ENCODE data around the gene COPS8. TPM values are rescaled to one million over a fixed set of nuclear protein-coding genes. Genes with fewer than 3 reads are reported as not detected.

Gene COPS8
- total RNA-seq, 2 experiments from 2014 or later, result 67.8 to 69.2 TPM

- Mint-ChIP-seq H3K4me1 (ENCODE audit: low read depth) (no peaks in the 10 kb centered on the region), H3K4me3 (no peak overlapping the region), H3K27me3 (ENCODE audit: low read depth) (no peaks in the 10 kb centered on the region), H3K27ac (no peak overlapping the region), H3K36me3 (ENCODE audit: low read depth) (peaks cover 39% of the 10 kb centered on the region), H3K9me3 (no peaks in the 10 kb centered on the region)
- no peak for DNase-seq
- intact Hi-C loops (cut with micrococcal nuclease), result no loop called here
- CTCF ChIA-PET, result no interaction called here
These were observed 10.5 kb downstream of the COPS8 start for GRCh38 chr2:237096201-237096600.

GRCh38 chr2:237096911-237097310 lies 11.2 kb downstream of the COPS8 start:
- Mint-ChIP-seq H3K27me3 (ENCODE audit: low read depth) (no peaks in the 10 kb centered on the region), H3K4me1 (ENCODE audit: low read depth) (no peaks in the 10 kb centered on the region), H3K9me3 (no peaks in the 10 kb centered on the region), H3K4me3 (no peak overlapping the region), H3K36me3 (ENCODE audit: low read depth) (peaks cover 43% of the 10 kb centered on the region), H3K27ac (no peak overlapping the region)
- DNase-seq, result no peak
- intact Hi-C loops (cut with micrococcal nuclease), result no loop called here
- CTCF ChIA-PET, result no interaction called here

- H3K36me3 Mint-ChIP-seq (ENCODE audit: low read depth), result peaks cover 42% of the 10 kb centered on the region
These were observed 11.7 kb downstream of the COPS8 start for GRCh38 chr2:237097326-237097910.

GRCh38 chr2:237097911-237098702 lies 12.4 kb downstream of the COPS8 start:
- CTCF ChIA-PET, result no interaction called here
- no peak overlapping the region for H3K27ac Mint-ChIP-seq
- H3K27me3 Mint-ChIP-seq (ENCODE audit: low read depth), result no peaks in the 10 kb centered on the region
- H3K4me1 Mint-ChIP-seq (ENCODE audit: low read depth), result no peaks in the 10 kb centered on the region
- H3K9me3 Mint-ChIP-seq, result no peaks in the 10 kb centered on the region
- no peak for DNase-seq
- H3K36me3 Mint-ChIP-seq (ENCODE audit: low read depth), result peaks cover 46% of the 10 kb centered on the region
- no peak overlapping the region for H3K4me3 Mint-ChIP-seq
- intact Hi-C loops (cut with micrococcal nuclease), result no loop called here

More at GRCh38 chr2:237097326-237097910, 11.7 kb downstream of the COPS8 start:
- Mint-ChIP-seq H3K27ac (no peak overlapping the region), H3K4me3 (no peak overlapping the region), H3K9me3 (no peaks in the 10 kb centered on the region), H3K27me3 (ENCODE audit: low read depth) (no peaks in the 10 kb centered on the region), H3K4me1 (ENCODE audit: low read depth) (no peaks in the 10 kb centered on the region)
- no peak for DNase-seq
- intact Hi-C loops (cut with micrococcal nuclease), result no loop called here
- CTCF ChIA-PET, result no interaction called here

- intact Hi-C loops (cut with micrococcal nuclease), result no loop called here
- H3K36me3 Mint-ChIP-seq (ENCODE audit: low read depth), result peaks cover 45% of the 10 kb centered on the region
- DNase-seq, result no peak
- H3K4me1 Mint-ChIP-seq (ENCODE audit: low read depth), result no peaks in the 10 kb centered on the region
- no peak overlapping the region for H3K4me3 Mint-ChIP-seq
- CTCF ChIA-PET, result no interaction called here
- no peak overlapping the region for H3K27ac Mint-ChIP-seq
- no peaks in the 10 kb centered on the region for H3K27me3 Mint-ChIP-seq (ENCODE audit: low read depth)
- no peaks in the 10 kb centered on the region for H3K9me3 Mint-ChIP-seq
These were observed 14.1 kb downstream of the COPS8 start for GRCh38 chr2:237099804-237100203.

- intact Hi-C loops (cut with micrococcal nuclease), result no loop called here
- Mint-ChIP-seq H3K36me3 (ENCODE audit: low read depth) (peaks cover 52% of the 10 kb centered on the region), H3K4me1 (ENCODE audit: low read depth) (no peaks in the 10 kb centered on the region), H3K4me3 (no peak overlapping the region), H3K9me3 (no peaks in the 10 kb centered on the region), H3K27ac (no peak overlapping the region), H3K27me3 (ENCODE audit: low read depth) (no peaks in the 10 kb centered on the region)
- no peak for DNase-seq
- CTCF ChIA-PET, result no interaction called here
These were observed 15.7 kb downstream of the COPS8 start for GRCh38 chr2:237101118-237101979.

- Mint-ChIP-seq H3K4me3 (no peak overlapping the region), H3K36me3 (ENCODE audit: low read depth) (peaks cover 54% of the 10 kb centered on the region), H3K4me1 (ENCODE audit: low read depth) (no peaks in the 10 kb centered on the region)
These were observed 16.7 kb downstream of the COPS8 start for GRCh38 chr2:237102428-237102827.

GRCh38 chr2:237109421-237109934 lies 23.8 kb downstream of the COPS8 start:
- Mint-ChIP-seq H3K27ac (no peak overlapping the region), H3K4me3 (no peak overlapping the region), H3K4me1 (ENCODE audit: low read depth) (no peaks in the 10 kb centered on the region), H3K27me3 (ENCODE audit: low read depth) (no peaks in the 10 kb centered on the region), H3K36me3 (ENCODE audit: low read depth) (peaks cover 38% of the 10 kb centered on the region), H3K9me3 (peaks cover 20% of the 10 kb centered on the region)
- CTCF ChIA-PET, result interaction anchor here (0.6 to 0.7 kb wide), 2 partner anchors 24 to 292 kb away, joined by 3 read pairs; no protein-coding TSS in a partner anchor
- intact Hi-C loops (cut with micrococcal nuclease), result no loop called here
- DNase-seq, result no peak

More at GRCh38 chr2:237102428-237102827, 16.7 kb downstream of the COPS8 start:
- no peaks in the 10 kb centered on the region for H3K27me3 Mint-ChIP-seq (ENCODE audit: low read depth)
- intact Hi-C loops (cut with micrococcal nuclease), result no loop called here
- no peak for DNase-seq
- no peak overlapping the region for H3K27ac Mint-ChIP-seq
- CTCF ChIA-PET, result no interaction called here
- H3K9me3 Mint-ChIP-seq, result no peaks in the 10 kb centered on the region

- intact Hi-C loops (cut with micrococcal nuclease), result no loop called here
- Mint-ChIP-seq H3K27me3 (ENCODE audit: low read depth) (no peaks in the 10 kb centered on the region), H3K27ac (no peak overlapping the region), H3K4me1 (ENCODE audit: low read depth) (no peaks in the 10 kb centered on the region), H3K4me3 (no peak overlapping the region), H3K9me3 (peaks cover 17% of the 10 kb centered on the region), H3K36me3 (ENCODE audit: low read depth) (peaks cover 13% of the 10 kb centered on the region)
- CTCF ChIA-PET, result no interaction called here
- no peak for DNase-seq
These were observed 27.5 kb downstream of the COPS8 start for GRCh38 chr2:237113026-237113795.

- Mint-ChIP-seq H3K36me3 (ENCODE audit: low read depth) (peaks cover 1% of the 10 kb centered on the region), H3K27me3 (ENCODE audit: low read depth) (no peaks in the 10 kb centered on the region), H3K4me1 (ENCODE audit: low read depth) (no peaks in the 10 kb centered on the region), H3K27ac (no peak overlapping the region), H3K9me3 (no peaks in the 10 kb centered on the region), H3K4me3 (no peak overlapping the region)
- intact Hi-C loops (cut with micrococcal nuclease), result no loop called here
- no peak for DNase-seq
- CTCF ChIA-PET, result interaction anchor here (1.0 kb wide), 1 partner anchor 305 kb away, joined by 3 read pairs; no protein-coding TSS in a partner anchor
These were observed 30.2 kb downstream of the COPS8 start for GRCh38 chr2:237115870-237116269.

GRCh38 chr2:237116431-237116830 lies 30.7 kb downstream of the COPS8 start:
- Mint-ChIP-seq H3K4me3 (no peak overlapping the region), H3K9me3 (no peaks in the 10 kb centered on the region), H3K27ac (no peak overlapping the region), H3K36me3 (ENCODE audit: low read depth) (peaks cover 1% of the 10 kb centered on the region), H3K4me1 (ENCODE audit: low read depth) (no peaks in the 10 kb centered on the region), H3K27me3 (ENCODE audit: low read depth) (no peaks in the 10 kb centered on the region)
- CTCF ChIA-PET, result interaction anchor here (1.0 kb wide), 1 partner anchor 305 kb away, joined by 3 read pairs; no protein-coding TSS in a partner anchor
- intact Hi-C loops (cut with micrococcal nuclease), result no loop called here
- DNase-seq, result no peak

GRCh38 chr2:237118025-237118424 lies 32.3 kb downstream of the COPS8 start:
- Mint-ChIP-seq H3K4me1 (ENCODE audit: low read depth) (no peaks in the 10 kb centered on the region), H3K27me3 (ENCODE audit: low read depth) (no peaks in the 10 kb centered on the region), H3K27ac (no peak overlapping the region), H3K9me3 (no peaks in the 10 kb centered on the region), H3K4me3 (no peak overlapping the region), H3K36me3 (ENCODE audit: low read depth) (peaks cover 1% of the 10 kb centered on the region)
- intact Hi-C loops (cut with micrococcal nuclease), result no loop called here
- CTCF ChIA-PET, result no interaction called here
- no peak for DNase-seq
